GM23338 (cell line): Measurements from ENCODE around the gene ANKRD13C.

Source experiments
- CTCF ChIP-seq, 2 experiments: fragments of 200-600 bp in 1 of 2; sonication (generic) in 1 of 2; conservative IDR thresholded peaks; 2 replicates each; pipeline versions ENCODE4 v1.5.1 to v1.6.1; 2016 to 2017; ENCODE audit warnings: antibody characterized with exemption in 2 of 2, low read depth in 2 of 2, mild to moderate bottlenecking in 2 of 2, moderate library complexity in 1 of 2
- ETS1 ChIP-seq: IDR thresholded peaks from 2 replicates; pipeline ENCODE4 v1.6.1; 2016; ENCODE audit warnings: antibody characterized with exemption
- EZH2phosphoT487 ChIP-seq: fragments of 200-600 bp; sonication (generic); IDR thresholded peaks from one replicate; pipeline ENCODE4 v1.8.1; 2018; ENCODE audit warnings: antibody characterized with exemption; ENCODE audit not compliant: unreplicated experiment
- POLR2AphosphoS5 ChIP-seq: IDR thresholded peaks from 2 replicates; pipeline ENCODE4 v1.6.1; 2016; ENCODE audit warnings: antibody characterized with exemption, low read depth
- REST ChIP-seq: IDR thresholded peaks from one replicate; pipeline ENCODE4 v1.6.1; 2018; ENCODE audit warnings: antibody characterized with exemption; ENCODE audit not compliant: unreplicated experiment

- TF ChIP-seq CTCF (conservative IDR thresholded peaks at IDR 0.05; ENCODE audit: low read depth in 2 of 2) (no peak), EZH2phosphoT487 (no peak), POLR2AphosphoS5 (no peak), REST (no peak), ETS1 (no peak)
Measured at GRCh38 chr1:70222716-70223235, 131.7 kb downstream of the ANKRD13C start.
